HG02884 (cell line): ENCODE results near the gene MMP8.

ENCODE experiments used
- ATAC-seq: cut with Tn5 transposase; IDR thresholded peaks from one replicate; pipeline ENCODE4 v1.9.1; 2021; ENCODE audit warnings: mild to moderate bottlenecking, moderate library complexity; ENCODE audit not compliant: unreplicated experiment

MMP8 gene

DNA sequence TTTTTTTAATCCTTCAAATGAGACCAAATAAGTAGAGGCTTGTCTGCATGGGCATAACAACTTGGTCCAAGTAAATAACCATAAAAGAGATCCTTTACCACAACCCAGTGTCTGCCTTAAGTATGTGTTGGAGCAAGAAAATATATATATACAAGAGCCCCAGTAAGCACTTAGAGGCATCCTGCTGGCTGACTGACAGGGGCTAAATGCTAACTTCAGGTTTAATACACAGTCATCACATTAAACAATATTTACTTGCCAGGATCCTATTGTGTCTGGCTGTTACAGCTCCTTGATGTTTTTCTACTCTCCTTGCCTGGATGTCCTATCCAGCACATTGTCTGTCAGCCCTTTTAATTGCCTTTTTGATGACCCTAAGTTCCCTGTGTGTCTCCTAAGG lies 62.1 kb downstream of the MMP8 start:
- ATAC-seq, result no peak
